Astrocyte of the cerebellum (primary cell): Measurements from ENCODE around the gene CACNA2D3.

ENCODE experiments used
- DNase-seq: peaks from one replicate; pipeline ENCODE4 v3.0.0-alpha.2; 2011; ENCODE audit warnings: low read depth
- H3K4me3 ChIP-seq: 2 replicates; pipeline ENCODE4 v1.5.1; 2011; ENCODE audit warnings: mild to moderate bottlenecking, low read depth, low read length, moderate library complexity
- in situ Hi-C: cut with HindIII; loops from 2 replicates; pipeline ENCODE4 v1.10.0; 2017; ENCODE audit warnings: low sequenced_read_pairs
- TF ChIP-seq, protein P1 (sequence below): IDR thresholded peaks from 2 replicates; pipeline ENCODE4 v1.5.1; 2012; ENCODE audit warnings: low read length, low read depth, moderate library complexity, mild to moderate bottlenecking; ENCODE audit errors: missing control alignments

CACNA2D3 gene

DNA sequence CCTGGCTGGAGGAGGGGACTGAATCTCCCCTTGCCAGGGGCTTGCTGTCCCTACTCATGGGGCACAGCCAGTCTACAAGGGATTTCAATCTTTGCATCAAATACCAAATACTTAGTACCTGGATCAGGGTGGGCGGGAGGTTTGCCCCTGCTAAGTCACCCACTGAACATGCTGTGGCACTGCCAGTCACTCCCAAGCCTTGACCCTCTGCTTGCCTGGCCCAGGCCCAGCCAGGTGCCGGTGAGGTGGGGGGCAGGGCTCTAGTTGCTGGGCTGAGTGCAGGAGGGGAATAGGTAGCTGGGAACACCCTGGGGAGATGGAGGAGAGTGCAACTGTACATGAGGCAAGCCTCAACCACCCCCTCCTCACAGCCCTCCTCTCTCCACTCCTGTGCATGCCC is 941.8 kb downstream of the CACNA2D3 start:
- no peak overlapping the region for H3K4me3 ChIP-seq
- in situ Hi-C loops = no loop called here
- no peak for DNase-seq
- TF ChIP-seq, protein P1, sequence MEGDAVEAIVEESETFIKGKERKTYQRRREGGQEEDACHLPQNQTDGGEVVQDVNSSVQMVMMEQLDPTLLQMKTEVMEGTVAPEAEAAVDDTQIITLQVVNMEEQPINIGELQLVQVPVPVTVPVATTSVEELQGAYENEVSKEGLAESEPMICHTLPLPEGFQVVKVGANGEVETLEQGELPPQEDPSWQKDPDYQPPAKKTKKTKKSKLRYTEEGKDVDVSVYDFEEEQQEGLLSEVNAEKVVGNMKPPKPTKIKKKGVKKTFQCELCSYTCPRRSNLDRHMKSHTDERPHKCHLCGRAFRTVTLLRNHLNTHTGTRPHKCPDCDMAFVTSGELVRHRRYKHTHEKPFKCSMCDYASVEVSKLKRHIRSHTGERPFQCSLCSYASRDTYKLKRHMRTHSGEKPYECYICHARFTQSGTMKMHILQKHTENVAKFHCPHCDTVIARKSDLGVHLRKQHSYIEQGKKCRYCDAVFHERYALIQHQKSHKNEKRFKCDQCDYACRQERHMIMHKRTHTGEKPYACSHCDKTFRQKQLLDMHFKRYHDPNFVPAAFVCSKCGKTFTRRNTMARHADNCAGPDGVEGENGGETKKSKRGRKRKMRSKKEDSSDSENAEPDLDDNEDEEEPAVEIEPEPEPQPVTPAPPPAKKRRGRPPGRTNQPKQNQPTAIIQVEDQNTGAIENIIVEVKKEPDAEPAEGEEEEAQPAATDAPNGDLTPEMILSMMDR = no peak

DNA sequence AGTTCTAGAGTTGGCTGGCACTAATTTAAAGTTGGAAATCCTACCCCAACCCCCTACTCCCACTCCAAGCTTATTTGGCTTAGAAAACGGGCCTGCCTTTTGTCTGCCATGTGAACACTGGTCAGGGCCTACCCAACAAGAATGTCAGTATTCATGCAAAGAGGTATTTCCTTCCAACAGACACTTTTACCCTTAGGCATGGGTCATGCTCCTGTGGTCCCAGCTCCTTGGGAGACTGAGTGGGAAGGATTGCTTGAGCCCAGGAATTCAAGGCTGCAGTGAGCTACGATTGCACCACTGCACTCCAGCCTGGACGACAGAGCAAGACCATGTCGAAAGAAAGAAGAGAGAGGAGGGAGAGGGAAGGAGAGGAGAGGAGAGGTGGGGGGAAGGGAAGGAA is 943.0 kb downstream of the CACNA2D3 start:
- TF ChIP-seq, protein P1 = no peak
- DNase-seq = no peak
- in situ Hi-C loops = no loop called here
- H3K4me3 ChIP-seq = no peak overlapping the region

DNA sequence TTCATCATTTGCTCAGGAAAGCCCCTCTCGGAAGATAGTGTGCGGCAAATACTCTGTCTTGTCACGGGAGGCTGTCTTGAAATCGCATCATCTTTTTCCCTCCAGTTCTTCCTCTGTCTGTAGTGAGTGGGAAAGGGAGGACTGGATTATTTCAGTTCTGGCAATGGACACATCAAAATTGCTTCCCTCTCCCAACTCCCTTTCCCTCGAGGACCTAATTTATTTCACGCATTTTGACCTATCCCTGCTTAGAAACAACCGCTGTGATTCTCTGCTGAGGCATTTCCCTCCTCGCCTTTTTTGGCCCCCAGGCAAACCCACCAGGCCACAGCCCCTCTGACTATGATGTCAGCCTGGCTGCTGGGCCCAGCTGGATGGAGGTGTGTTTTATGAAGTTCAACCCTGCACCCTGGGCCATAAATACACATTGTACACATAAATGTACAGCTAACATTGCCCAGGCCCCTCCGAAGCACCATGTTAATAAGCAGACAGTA is 944.2 kb downstream of the CACNA2D3 start:
- TF ChIP-seq, protein P1 = no peak
- in situ Hi-C loops = no loop called here
- no peak overlapping the region for H3K4me3 ChIP-seq
- DNase-seq = no peak

DNA sequence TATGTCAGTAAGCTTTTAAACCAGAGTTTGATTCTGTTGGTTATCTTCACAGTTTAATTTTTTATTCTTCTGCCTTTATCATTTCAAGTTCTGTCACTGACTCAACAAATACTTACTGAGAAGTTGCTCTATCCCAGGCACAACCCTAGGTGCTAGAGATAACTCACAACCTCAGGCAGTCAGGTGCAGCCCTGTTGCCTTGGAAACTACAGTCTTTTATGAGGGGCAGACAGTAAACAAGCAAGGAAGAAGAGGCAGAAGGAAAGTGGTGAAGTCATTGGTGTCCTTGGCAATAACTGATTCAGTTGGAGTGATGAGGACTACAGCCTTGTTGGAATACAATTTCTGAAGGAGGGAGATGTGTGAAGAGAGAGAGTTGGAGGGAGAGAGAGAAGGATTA is 947.6 kb downstream of the CACNA2D3 start:
- DNase-seq = no peak
- in situ Hi-C loops = no loop called here
- TF ChIP-seq, protein P1 = no peak
- H3K4me3 ChIP-seq = no peak overlapping the region

DNA sequence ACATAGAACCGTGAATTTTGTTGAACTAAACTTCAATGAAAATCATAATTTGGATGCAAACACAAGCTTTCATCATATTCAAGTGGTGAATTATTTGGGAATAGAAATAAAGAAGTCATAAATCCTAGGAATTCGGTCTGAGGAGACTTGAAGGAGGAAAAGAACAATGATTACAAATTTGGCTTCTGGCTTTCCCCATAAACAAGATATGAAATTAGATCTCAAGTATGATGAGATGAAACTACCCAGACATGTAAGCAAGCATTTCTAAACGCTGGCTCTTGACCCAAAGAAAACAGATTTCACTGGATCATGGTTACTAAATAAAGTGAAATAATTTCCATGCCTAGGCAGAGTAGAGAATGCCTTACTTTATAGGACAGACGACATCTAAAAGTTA is 952.4 kb downstream of the CACNA2D3 start:
- TF ChIP-seq, protein P1 = no peak
- H3K4me3 ChIP-seq = no peak overlapping the region
- DNase-seq = no peak
- in situ Hi-C loops = no loop called here

DNA sequence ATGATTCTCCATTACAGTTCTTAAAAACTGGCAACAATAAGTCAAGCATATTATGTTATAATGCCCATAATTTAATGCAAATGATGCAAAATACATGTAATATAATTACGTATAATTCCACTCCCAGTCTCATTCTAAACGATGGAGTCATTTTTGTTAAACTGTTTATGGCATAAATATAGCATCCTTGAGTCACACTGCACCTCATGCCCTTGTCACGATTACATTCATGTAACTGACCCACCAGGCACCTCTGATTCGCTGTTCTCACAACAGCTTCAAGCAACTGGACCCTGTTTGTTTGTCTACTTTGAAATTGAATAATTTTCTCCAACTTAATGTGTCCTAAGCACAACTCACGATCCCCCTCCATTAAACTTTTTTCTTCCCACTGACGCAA is 953.5 kb downstream of the CACNA2D3 start:
- in situ Hi-C loops = no loop called here
- DNase-seq = no peak
- no peak overlapping the region for H3K4me3 ChIP-seq
- TF ChIP-seq, protein P1 = no peak

DNA sequence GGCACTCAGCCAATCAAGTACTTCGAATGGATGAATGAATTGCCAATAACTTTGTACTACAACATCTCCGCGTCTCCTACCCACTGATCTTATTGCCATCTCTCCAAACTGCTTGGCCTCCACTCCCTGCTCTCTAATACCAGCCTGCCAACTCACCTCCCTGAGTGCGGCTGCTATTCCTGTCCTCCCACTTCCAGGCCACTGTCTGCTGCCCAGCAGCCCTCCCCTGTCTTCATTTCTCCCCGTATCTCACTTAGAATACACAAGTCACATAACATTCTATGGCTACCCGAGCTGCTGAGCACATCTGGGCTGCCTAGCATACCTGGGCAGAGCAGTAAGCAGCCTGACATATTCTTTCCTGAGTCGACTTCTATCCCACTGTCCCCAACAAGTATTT is 955.4 kb downstream of the CACNA2D3 start:
- TF ChIP-seq, protein P1 = no peak

More for the DNA sequence above, 955.4 kb downstream of the CACNA2D3 start:
- no peak overlapping the region for H3K4me3 ChIP-seq
- in situ Hi-C loops = no loop called here
- DNase-seq = no peak
